CD4-positive, alpha-beta T cell treated with Interleukin-4 for 4 hours (primary cell): ENCODE data around the gene COL12A1.
A peak's percentile ranks its signal among the peaks of the same experiment; 100 is the strongest.

Experiments used
- DNase-seq: peaks from one replicate; pipeline ENCODE4 v3.0.0-alpha.2; 2020

The COL12A1 gene

GRCh38 chr6:75205776-75206575, at the start of gene COL12A1:
Gene COL12A1 (minus strand): TSS chr6:75206053. CDS start chr6:75202792, 3,261 bp downstream.
- no peak for DNase-seq

DNA sequence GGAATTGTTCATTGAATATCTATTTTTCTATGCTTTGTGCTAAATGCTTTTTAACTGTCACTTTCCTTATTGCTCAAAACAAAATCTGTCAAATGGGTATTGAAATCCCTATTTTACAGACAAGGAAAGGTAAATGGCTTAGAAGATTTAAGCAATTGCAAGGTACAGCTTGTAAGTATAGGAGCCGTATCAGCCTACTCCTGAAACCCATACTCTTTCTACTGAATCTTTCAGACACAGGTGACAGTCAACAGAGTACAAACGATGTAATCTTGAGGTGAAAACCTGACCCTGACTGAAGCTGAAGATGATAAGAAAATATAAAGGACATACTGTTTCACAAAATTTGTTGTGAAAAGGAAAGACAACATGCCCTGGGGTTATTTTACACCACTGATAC, 44.7 kb upstream of the COL12A1 start:
- no peak for DNase-seq

- DNase-seq = no peak
Measured at GRCh38 chr6:75249837-75250236, 44.0 kb upstream of the COL12A1 start.

GRCh38 chr6:75246386-75246785, 40.5 kb upstream of the COL12A1 start:
- no peak for DNase-seq

GRCh38 chr6:75244063-75244584, 38.3 kb upstream of the COL12A1 start:
- DNase-seq = no peak

- DNase-seq = peak; percentile 95
Measured at GRCh38 chr6:75243333-75244062, 37.6 kb upstream of the COL12A1 start, which contains the start of gene COX7A2. Gene COX7A2 (minus strand): TSS chr6:75243801. CDS start chr6:75243734, 67 bp downstream.

DNA sequence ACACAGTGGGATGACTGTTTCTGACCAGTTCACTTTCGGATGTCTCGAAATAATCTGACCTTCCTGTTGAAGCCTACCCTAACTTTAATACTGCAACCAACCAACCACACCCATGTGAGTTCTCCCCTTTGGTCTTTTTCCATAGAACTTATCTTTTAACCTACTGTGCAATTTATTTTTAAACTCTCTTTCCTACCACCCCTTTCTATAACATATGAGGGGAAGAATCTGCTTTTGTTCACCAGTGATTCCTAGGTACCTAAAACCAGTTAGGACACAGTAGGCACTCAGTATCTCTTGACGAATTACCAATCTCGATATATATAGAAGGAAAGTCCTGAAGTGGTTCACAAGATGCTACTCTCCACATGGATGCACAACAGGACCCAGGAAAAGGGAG, 30.8 kb upstream of the COL12A1 start:
- no peak for DNase-seq

- no peak for DNase-seq
Measured at GRCh38 chr6:75235271-75235670, 29.4 kb upstream of the COL12A1 start.

DNA sequence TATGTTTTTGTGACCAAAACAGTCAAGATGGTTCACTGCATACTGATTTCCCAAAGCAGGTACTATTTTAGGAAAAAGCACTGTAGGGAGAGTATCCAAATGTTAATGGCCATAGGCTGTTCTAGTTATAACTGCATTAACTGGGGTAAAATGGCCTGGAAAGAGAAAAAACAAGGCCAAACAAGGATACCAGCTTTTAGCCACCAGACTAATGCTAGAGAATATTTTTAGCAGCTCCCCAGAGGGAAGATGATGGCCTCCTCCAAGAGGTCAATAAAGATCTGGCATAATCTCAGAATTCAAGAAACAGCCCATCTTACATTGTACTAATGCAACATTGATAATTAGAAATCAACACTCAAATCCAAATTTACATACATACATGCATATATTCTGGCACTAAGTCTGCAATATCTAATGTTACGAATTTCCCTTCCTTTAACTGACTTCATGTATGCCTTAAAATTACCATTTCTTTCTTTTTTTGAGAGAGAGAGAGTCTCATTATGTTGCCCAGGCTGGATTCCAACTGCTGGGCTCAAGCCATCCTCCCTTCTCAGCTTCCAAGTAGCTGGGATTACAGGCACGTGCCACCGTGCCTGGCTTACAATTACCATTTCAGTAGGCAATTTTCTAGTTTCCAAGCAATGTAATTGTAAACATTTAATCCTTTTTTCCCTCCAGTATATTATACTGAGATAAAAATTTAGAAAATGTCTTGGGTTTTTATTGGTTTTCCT, 28.4 kb upstream of the COL12A1 start:
- DNase-seq = no peak

DNA sequence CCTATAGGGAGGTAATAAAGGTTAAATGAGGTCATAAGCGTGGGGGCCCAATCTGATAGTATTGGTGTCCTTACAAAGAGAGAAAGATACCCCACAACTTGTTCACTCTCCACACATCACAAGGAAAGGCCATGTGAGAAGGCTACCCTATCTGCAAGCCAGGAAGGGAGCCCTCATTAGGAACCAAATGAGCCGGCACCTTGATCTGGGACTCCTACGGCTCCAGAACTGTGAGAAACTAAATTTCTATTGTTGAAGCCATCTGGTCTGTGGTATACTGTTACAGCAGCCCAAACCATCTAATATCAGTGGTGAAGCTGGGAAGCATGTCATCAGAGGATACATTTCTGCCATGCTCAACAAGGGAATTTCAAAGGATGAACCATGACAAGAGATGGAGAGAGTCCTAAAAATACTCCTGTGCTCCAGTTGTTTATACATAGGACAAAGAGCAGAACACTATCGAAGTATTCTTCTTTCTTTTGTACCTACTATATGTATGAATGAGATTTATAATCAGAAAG, 27.3 kb upstream of the COL12A1 start:
- no peak for DNase-seq

DNA sequence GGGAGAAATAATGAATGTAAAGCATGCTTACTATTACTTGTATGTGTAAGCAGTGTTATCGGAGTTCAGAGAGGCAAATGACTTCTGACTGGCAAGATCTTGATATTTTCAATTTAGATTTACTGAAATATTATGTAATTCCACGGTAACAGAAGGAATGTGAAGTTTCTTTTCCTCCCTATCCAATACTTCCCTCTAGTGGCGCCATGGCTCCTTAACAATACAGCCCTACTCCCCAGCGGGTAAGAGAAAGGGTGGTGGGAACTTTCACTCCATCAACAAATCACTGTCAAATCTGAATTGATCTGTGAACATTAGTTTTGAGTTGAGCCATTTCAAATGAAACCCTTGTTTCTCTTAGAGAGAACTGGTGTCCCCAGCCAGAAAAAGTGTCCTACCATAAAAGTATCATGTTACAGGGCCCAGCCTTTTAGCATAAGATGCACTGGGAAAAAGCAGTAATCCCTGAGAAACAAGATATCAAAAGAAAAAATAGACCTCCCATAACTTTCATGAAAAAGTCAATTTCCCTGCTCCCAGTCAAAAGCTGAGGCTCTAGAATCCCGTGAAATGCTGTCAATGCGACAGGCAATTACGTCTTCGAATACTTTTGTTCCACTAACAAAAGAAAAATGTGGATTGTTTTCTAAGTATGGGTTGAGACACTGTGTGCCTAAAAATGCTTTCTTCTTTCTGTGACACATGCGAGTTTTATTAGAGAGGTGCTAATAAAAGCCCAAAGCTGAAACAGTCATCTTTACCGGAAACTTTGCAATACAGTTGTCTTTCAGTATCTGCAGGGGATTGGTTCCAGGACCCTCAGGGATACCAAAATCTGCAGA, 24.9 kb upstream of the COL12A1 start:
- DNase-seq = no peak

DNA sequence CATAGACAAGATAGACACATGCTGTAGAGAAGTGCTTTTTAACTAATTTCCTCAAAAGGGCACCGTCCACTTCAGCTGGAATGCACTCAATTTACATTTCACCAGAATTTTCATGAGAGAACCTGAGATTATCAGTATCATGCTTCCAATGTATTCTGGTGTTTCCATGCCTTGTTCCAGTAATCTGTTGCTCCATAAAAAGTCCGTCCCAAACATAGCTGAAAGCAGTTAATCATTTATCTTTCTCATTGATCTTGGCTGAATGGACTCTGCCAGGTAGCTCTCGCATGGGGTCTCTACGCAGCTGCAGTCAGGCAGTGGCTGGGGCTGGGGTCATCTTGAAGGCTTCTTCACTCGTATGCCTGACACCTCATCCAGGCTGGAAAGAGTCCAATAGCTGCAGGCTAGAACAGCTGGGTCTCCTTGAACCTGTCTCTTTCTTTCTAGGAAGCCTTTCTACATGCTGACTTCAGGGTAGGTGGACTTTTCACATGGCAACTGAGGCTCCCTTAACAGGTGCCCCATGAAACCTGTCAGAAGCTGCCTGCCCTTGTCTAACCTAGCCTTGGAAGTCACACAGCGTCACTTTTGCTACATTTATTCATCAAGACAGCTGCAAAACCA, 18.6 kb upstream of the COL12A1 start:
- DNase-seq = no peak

- DNase-seq = no peak
Measured at GRCh38 chr6:75223428-75223827, 17.6 kb upstream of the COL12A1 start.

GRCh38 chr6:75222261-75222660, 16.4 kb upstream of the COL12A1 start:
- no peak for DNase-seq

- no peak for DNase-seq
Measured at GRCh38 chr6:75221116-75221515, 15.3 kb upstream of the COL12A1 start.

DNA sequence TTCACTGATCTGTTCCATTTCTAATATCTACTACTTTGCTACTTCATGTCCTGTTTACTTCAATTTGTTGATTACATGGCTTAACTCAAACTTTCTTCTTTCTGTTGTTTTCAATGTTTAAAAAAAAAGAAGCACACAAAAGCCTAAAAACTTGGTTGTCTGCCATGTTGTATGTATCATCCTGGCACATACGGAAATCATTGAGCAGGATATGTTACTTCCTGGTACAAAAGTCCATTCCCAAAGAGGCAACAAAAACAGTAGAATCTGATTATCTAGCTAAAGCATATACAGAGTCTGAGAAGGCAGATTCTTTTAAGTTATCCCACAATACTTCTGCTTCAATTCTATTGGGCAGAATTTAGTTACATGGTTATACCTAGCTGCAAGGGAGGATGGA, 14.5 kb upstream of the COL12A1 start:
- DNase-seq = no peak

- no peak for DNase-seq
Measured at GRCh38 chr6:75219263-75219662, 13.4 kb upstream of the COL12A1 start.

DNA sequence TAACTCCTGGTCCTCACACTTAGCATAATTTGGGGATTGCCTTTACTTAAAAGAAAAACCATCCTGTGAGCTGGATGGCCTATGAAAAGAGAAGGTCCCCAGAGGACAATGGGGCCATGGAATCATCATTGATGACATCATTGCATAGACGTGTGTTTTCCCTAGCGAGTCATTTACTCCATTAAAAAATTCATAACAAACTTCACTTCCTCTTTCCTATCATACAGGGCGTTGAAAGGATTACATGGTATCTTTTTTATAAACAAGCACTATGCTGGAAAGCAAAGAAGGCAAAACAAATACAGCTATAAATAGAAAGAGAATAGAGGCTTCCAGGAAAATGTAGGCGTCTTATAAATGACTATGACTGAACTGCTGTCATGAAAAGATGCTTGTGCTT, 11.3 kb upstream of the COL12A1 start:
- no peak for DNase-seq

DNA sequence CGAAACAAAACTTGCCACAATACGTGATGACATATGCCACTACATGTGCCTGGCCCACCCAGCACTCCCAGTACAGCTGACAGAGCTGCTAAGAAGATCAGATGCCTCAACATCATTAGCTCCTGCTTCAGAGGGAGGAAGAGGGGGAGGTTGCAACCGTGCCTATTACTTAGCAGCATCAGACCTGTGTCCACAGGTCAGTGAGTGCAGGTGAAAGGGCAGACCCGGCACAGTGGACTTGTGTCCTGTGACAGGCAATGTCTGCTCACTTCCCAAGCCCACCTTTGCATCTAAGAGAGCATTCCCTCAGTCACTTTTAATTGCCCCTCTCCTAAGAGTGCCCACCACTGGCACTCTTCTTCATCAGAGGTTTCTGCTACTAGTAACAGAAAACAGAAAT, 9.4 kb upstream of the COL12A1 start:
- DNase-seq = no peak

- no peak for DNase-seq
Measured at GRCh38 chr6:75213732-75214131, 7.9 kb upstream of the COL12A1 start.

- DNase-seq = no peak
Measured at GRCh38 chr6:75213112-75213511, 7.3 kb upstream of the COL12A1 start.
